ENCODE data around the gene TECPR2. TPM values are rescaled to one million over a fixed set of nuclear protein-coding genes. Genes with fewer than 3 reads are reported as not detected.

TECPR2 gene
- total and polyA plus RNA-seq, 2 of the 13 experiments (the other 11 are each of a cell fraction or from before 2014, with no cell fraction given) = 3.5 to 5.7 TPM

- TF ChIP-seq ZNF652 (CRISPR knock-in tag; IDR thresholded peaks at IDR 0.05; ENCODE audit: borderline replicate concordance, low read depth) = no peak
- TF ChIP-seq PRDM15 (CRISPR knock-in tag; IDR thresholded peaks at IDR 0.05) = no peak
- no peak for TF ChIP-seq ZNF354B (CRISPR knock-in tag; IDR thresholded peaks at IDR 0.05)
- TF ChIP-seq RAD21 (CRISPR knock-in tag; IDR thresholded peaks at IDR 0.05) = peak; percentile 98
- TF ChIP-seq CAMTA2 (CRISPR knock-in tag; IDR thresholded peaks at IDR 0.05; ENCODE audit: borderline replicate concordance) = 0 out of 2 replicates have a peak, but pooled peaks have one; percentile 33
- TF ChIP-seq TCF12 (IDR thresholded peaks at IDR 0.05) = no peak
- TF ChIP-seq TCF12 (CRISPR knock-in tag; IDR thresholded peaks at IDR 0.05) = peak; percentile 67; the same call in 1 of the 2 replicates
- peak; percentile 35 for TF ChIP-seq ZEB1 (IDR thresholded peaks at IDR 0.05; ENCODE audit: insufficient replicate concordance, low read depth)
- peak; percentile 72 for TF ChIP-seq HES4 (CRISPR knock-in tag; IDR thresholded peaks at IDR 0.05; ENCODE audit: borderline replicate concordance)
- TF ChIP-seq ZNF749 (CRISPR knock-in tag; IDR thresholded peaks at IDR 0.05; ENCODE audit: borderline replicate concordance) = no peak
- peak; percentile 70; the same call in 1 of the 2 replicates for TF ChIP-seq ZNF33B (CRISPR knock-in tag; IDR thresholded peaks at IDR 0.05)
- TF ChIP-seq, protein P1, sequence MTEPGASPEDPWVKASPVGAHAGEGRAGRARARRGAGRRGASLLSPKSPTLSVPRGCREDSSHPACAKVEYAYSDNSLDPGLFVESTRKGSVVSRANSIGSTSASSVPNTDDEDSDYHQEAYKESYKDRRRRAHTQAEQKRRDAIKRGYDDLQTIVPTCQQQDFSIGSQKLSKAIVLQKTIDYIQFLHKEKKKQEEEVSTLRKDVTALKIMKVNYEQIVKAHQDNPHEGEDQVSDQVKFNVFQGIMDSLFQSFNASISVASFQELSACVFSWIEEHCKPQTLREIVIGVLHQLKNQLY (CRISPR knock-in tag; IDR thresholded peaks at IDR 0.05) = no peak; the same call in 1 of the 2 replicates
- TF ChIP-seq ZNF619 (CRISPR knock-in tag; IDR thresholded peaks at IDR 0.05) = peak; percentile 54; the same call in 1 of the 2 replicates
- no peak for TF ChIP-seq PRDM4 (CRISPR knock-in tag; IDR thresholded peaks at IDR 0.05; ENCODE audit: borderline replicate concordance)
- no peak for TF ChIP-seq ZKSCAN5 (CRISPR knock-in tag; IDR thresholded peaks at IDR 0.05)
- TF ChIP-seq GTF2F1 (IDR thresholded peaks at IDR 0.05; ENCODE audit: low read length) = no peak
- no peak for TF ChIP-seq NR3C1 (CRISPR knock-in tag; IDR thresholded peaks at IDR 0.05)
- TF ChIP-seq ZNF709 (CRISPR knock-in tag; IDR thresholded peaks at IDR 0.05) = peak; percentile 90
- no peak for TF ChIP-seq PBX3 (CRISPR knock-in tag; IDR thresholded peaks at IDR 0.05; ENCODE audit: borderline replicate concordance)
- TF ChIP-seq ZSCAN9 (CRISPR knock-in tag; IDR thresholded peaks at IDR 0.05; ENCODE audit: borderline replicate concordance) = peak; percentile 24; the same call in 1 of the 2 replicates
- no peak for TF ChIP-seq TOE1 (CRISPR knock-in tag; IDR thresholded peaks at IDR 0.05)
- no peak for TF ChIP-seq ZBTB42 (CRISPR knock-in tag; IDR thresholded peaks at IDR 0.05)
- TF ChIP-seq MXD4 (CRISPR knock-in tag; IDR thresholded peaks at IDR 0.05) = 0 out of 2 replicates have a peak, but pooled peaks have one; percentile 43
These were observed 161.9 kb downstream of the TECPR2 start (continued) for GRCh38 chr14:102524451-102525218.
